Neural cell (in vitro differentiated cells): Measurements from ENCODE around the gene PPARGC1A. TPM values are rescaled to one million over a fixed set of nuclear protein-coding genes. Genes with fewer than 3 reads are reported as not detected.

Experiments used
- H2AFZ ChIP-seq: fragments of 200-600, 300-800 bp; sonication (generic), shearing (Covaris generic); 2 replicates; pipeline ENCODE4 v1.6.0; 2014; ENCODE audit warnings: low read depth, mild to moderate bottlenecking, antibody characterized with exemption, low read length, moderate library complexity
- H3F3A ChIP-seq: fragments of 200-600 bp; shearing (Covaris generic); 2 replicates; pipeline ENCODE4 v1.6.1; 2016; ENCODE audit warnings: mild to moderate bottlenecking, moderate library complexity, mixed read lengths, antibody characterized with exemption, low read length; ENCODE audit not compliant: insufficient read depth, poor library complexity, severe bottlenecking
- H3K27ac ChIP-seq: fragments of 200-600, 300-800 bp; sonication (generic), shearing (Covaris generic); 2 replicates; pipeline ENCODE4 v1.5.1; 2014; ENCODE audit warnings: mild to moderate bottlenecking, low read length, moderate library complexity
- H3K27me3 ChIP-seq: fragments of 300-800, 200-600 bp; sonication (generic), shearing (Covaris generic); 2 replicates; pipeline ENCODE4 v1.6.0; 2014; ENCODE audit warnings: mild to moderate bottlenecking, low read depth, low read length, moderate library complexity; ENCODE audit not compliant: insufficient read depth
- H3K36me3 ChIP-seq: fragments of 300-800, 200-600 bp; sonication (generic), shearing (Covaris generic); 2 replicates; pipeline ENCODE4 v1.5.1; 2014; ENCODE audit warnings: mild to moderate bottlenecking, antibody characterized with exemption, low read length, moderate library complexity; ENCODE audit not compliant: insufficient read depth
- H3K4me2 ChIP-seq: fragments of 300-800, 200-600 bp; sonication (generic), shearing (Covaris generic); 2 replicates; pipeline ENCODE4 v1.6.0; 2014; ENCODE audit warnings: mild to moderate bottlenecking, low read length
- H3K4me3 ChIP-seq: fragments of 300-800, 200-600 bp; sonication (generic), shearing (Covaris generic); 2 replicates; pipeline ENCODE4 v1.5.1; 2014; ENCODE audit warnings: mild to moderate bottlenecking, low read length, moderate library complexity
- H3K79me2 ChIP-seq: fragments of 200-600 bp; shearing (Covaris generic); replicated peaks from 2 replicates; pipeline ENCODE4 v1.6.0; 2014; ENCODE audit warnings: mild to moderate bottlenecking, low read length, moderate library complexity; ENCODE audit not compliant: insufficient read depth
- H3K9ac ChIP-seq: fragments of 300-800, 200-600 bp; sonication (generic), shearing (Covaris generic); 2 replicates; pipeline ENCODE4 v1.6.1; 2016; ENCODE audit warnings: mild to moderate bottlenecking, low read length, mixed read lengths
- H3K9me2 ChIP-seq: fragments of 200-600 bp; shearing (Covaris generic); 2 replicates; pipeline ENCODE4 v1.6.1; 2016; ENCODE audit warnings: mild to moderate bottlenecking, low read length, mixed read lengths; ENCODE audit not compliant: insufficient read depth
- H3K9me3 ChIP-seq: fragments of 200-600, 300-800 bp; sonication (generic), shearing (Covaris generic); 2 replicates; pipeline ENCODE4 v1.6.1; 2016; ENCODE audit warnings: mild to moderate bottlenecking, mixed run types, low read length, moderate library complexity, mixed read lengths
- H4K20me1 ChIP-seq: fragments of 200-600 bp; shearing (Covaris generic); 2 replicates; pipeline ENCODE4 v1.6.1; 2016; ENCODE audit warnings: mild to moderate bottlenecking, mixed run types; ENCODE audit not compliant: insufficient read depth
- CTCF ChIP-seq: fragments of 450-650 bp; IDR thresholded peaks from 2 replicates; pipeline ENCODE4 v1.5.1; 2014; ENCODE audit warnings: antibody characterized with exemption, mild to moderate bottlenecking, moderate library complexity; ENCODE audit not compliant: poor library complexity, severe bottlenecking
- EP300 ChIP-seq: fragments of 450-650 bp; conservative IDR thresholded peaks from 2 replicates; pipeline ENCODE4 v1.6.1; 2014; ENCODE audit warnings: antibody characterized with exemption, mild to moderate bottlenecking, moderate library complexity; ENCODE audit not compliant: poor library complexity, severe bottlenecking
- EZH2 ChIP-seq: fragments of 200-600, 300-800 bp; shearing (Covaris generic), sonication (generic); IDR thresholded peaks from 2 replicates; pipeline ENCODE4 v1.6.1; 2014; ENCODE audit warnings: antibody characterized with exemption, low read length, borderline replicate concordance, mild to moderate bottlenecking; ENCODE audit not compliant: insufficient read depth, poor library complexity, severe bottlenecking
- MXI1 ChIP-seq: fragments of 450-650 bp; conservative IDR thresholded peaks from 2 replicates; pipeline ENCODE4 v1.6.1; 2014; ENCODE audit warnings: antibody characterized with exemption, mild to moderate bottlenecking; ENCODE audit not compliant: poor library complexity, severe bottlenecking
- POLR2AphosphoS5 ChIP-seq: IDR thresholded peaks from 2 replicates; pipeline ENCODE4 v1.6.1; 2012
- RAD21 ChIP-seq: fragments of 450-650 bp; conservative IDR thresholded peaks from 2 replicates; pipeline ENCODE4 v1.6.1; 2014; ENCODE audit warnings: antibody characterized with exemption, mild to moderate bottlenecking, moderate library complexity
- SMC3 ChIP-seq: fragments of 450-650 bp; conservative IDR thresholded peaks from 2 replicates; pipeline ENCODE4 v1.6.1; 2014; ENCODE audit warnings: antibody characterized with exemption, mild to moderate bottlenecking, moderate library complexity; ENCODE audit not compliant: poor library complexity
- TAF1 ChIP-seq: IDR thresholded peaks from 2 replicates; pipeline ENCODE4 v1.6.1; 2012; ENCODE audit warnings: low read depth
- polyA plus RNA-seq: library from polyadenylated mRNA; depleted of rRNA; stranded (reverse); fragments of >200 nt; gene quantifications from 2 replicates; pipeline ENCODE4 v1.2.3, GENCODE V29; 2014
- TF ChIP-seq, protein P1 (sequence below): IDR thresholded peaks from 2 replicates; pipeline ENCODE4 v1.6.1; 2012; ENCODE audit warnings: borderline replicate concordance

Gene PPARGC1A
- polyA plus RNA-seq, 1 donor from 2014 or later: 7.2 TPM

- H3K9me2 ChIP-seq: no peaks in the 10 kb centered on the region
- H3K79me2 ChIP-seq: no peaks in the 10 kb centered on the region
- no peak overlapping the region for H2AFZ ChIP-seq
- no peaks in the 10 kb centered on the region for H3K9me3 ChIP-seq
- no peaks in the 10 kb centered on the region for H3K27me3 ChIP-seq
- H3K4me3 ChIP-seq: no peak overlapping the region
- H3K9ac ChIP-seq: no peak overlapping the region
- no peak overlapping the region for H3K27ac ChIP-seq
- TF ChIP-seq EP300 (no peak), MXI1 (no peak), RAD21 (no peak), SMC3 (no peak), EZH2 (no peak), CTCF (no peak), TAF1 (no peak), POLR2AphosphoS5 (no peak)
- TF ChIP-seq, protein P1, sequence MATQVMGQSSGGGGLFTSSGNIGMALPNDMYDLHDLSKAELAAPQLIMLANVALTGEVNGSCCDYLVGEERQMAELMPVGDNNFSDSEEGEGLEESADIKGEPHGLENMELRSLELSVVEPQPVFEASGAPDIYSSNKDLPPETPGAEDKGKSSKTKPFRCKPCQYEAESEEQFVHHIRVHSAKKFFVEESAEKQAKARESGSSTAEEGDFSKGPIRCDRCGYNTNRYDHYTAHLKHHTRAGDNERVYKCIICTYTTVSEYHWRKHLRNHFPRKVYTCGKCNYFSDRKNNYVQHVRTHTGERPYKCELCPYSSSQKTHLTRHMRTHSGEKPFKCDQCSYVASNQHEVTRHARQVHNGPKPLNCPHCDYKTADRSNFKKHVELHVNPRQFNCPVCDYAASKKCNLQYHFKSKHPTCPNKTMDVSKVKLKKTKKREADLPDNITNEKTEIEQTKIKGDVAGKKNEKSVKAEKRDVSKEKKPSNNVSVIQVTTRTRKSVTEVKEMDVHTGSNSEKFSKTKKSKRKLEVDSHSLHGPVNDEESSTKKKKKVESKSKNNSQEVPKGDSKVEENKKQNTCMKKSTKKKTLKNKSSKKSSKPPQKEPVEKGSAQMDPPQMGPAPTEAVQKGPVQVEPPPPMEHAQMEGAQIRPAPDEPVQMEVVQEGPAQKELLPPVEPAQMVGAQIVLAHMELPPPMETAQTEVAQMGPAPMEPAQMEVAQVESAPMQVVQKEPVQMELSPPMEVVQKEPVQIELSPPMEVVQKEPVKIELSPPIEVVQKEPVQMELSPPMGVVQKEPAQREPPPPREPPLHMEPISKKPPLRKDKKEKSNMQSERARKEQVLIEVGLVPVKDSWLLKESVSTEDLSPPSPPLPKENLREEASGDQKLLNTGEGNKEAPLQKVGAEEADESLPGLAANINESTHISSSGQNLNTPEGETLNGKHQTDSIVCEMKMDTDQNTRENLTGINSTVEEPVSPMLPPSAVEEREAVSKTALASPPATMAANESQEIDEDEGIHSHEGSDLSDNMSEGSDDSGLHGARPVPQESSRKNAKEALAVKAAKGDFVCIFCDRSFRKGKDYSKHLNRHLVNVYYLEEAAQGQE: no peak
- H3K4me2 ChIP-seq: no peak overlapping the region
- H3F3A ChIP-seq: no peaks in the 10 kb centered on the region
- H3K36me3 ChIP-seq: no peaks in the 10 kb centered on the region
- H4K20me1 ChIP-seq: no peaks in the 10 kb centered on the region
Measured at GRCh38 chr4:23929248-23929647, 39.4 kb upstream of the PPARGC1A start.

GRCh38 chr4:23924556-23924955 is 34.7 kb upstream of the PPARGC1A start:
- Histone ChIP-seq H3K27ac (no peak overlapping the region), H3K79me2 (no peaks in the 10 kb centered on the region), H3F3A (no peaks in the 10 kb centered on the region), H3K36me3 (no peaks in the 10 kb centered on the region), H3K27me3 (no peaks in the 10 kb centered on the region), H3K9me3 (no peaks in the 10 kb centered on the region), H2AFZ (no peak overlapping the region), H3K4me3 (no peak overlapping the region), H3K9me2 (no peaks in the 10 kb centered on the region), H3K4me2 (no peak overlapping the region), H4K20me1 (no peaks in the 10 kb centered on the region), H3K9ac (no peak overlapping the region)
- TF ChIP-seq TAF1 (no peak), POLR2AphosphoS5 (no peak), RAD21 (no peak), EZH2 (no peak), CTCF (no peak), SMC3 (no peak), MXI1 (no peak), EP300 (no peak)
- TF ChIP-seq, protein P1: no peak
